Measurements from ENCODE around the gene MAMLD1.

Gene MAMLD1

GRCh38 chrX:150355913-150356312 is 7.2 kb upstream of the MAMLD1 start:
- no peak for DNase-seq

- DNase-seq: no peak
Observed at GRCh38 chrX:150357790-150358189, 5.3 kb upstream of the MAMLD1 start.

- DNase-seq: no peak
Observed at GRCh38 chrX:150358651-150359050, 4.5 kb upstream of the MAMLD1 start.

- no peak for DNase-seq
Observed at GRCh38 chrX:150360331-150360730, 2.8 kb upstream of the MAMLD1 start.

- no peak for DNase-seq
Observed at GRCh38 chrX:150361070-150361776, 1.9 kb upstream of the MAMLD1 start.

GRCh38 chrX:150361777-150362351 is 1.3 kb upstream of the MAMLD1 start:
- DNase-seq: no peak

- no peak for DNase-seq
Observed at GRCh38 chrX:150363561-150364346, 637 bp downstream of the MAMLD1 start.

GRCh38 chrX:150364347-150365050 is 1.4 kb downstream of the MAMLD1 start:
- DNase-seq: no peak

- peak; percentile 47 for DNase-seq
Observed at GRCh38 chrX:150365051-150365989, 2.2 kb downstream of the MAMLD1 start.

GRCh38 chrX:150365990-150366911 is 3.1 kb downstream of the MAMLD1 start:
- DNase-seq: no peak

GRCh38 chrX:150366951-150367545 is 3.9 kb downstream of the MAMLD1 start:
- DNase-seq: no peak

- DNase-seq: no peak
Observed at GRCh38 chrX:150370589-150371312, 7.6 kb downstream of the MAMLD1 start.

GRCh38 chrX:150371877-150372276 is 8.8 kb downstream of the MAMLD1 start:
- DNase-seq: no peak

GRCh38 chrX:150372280-150372679 is 9.2 kb downstream of the MAMLD1 start:
- DNase-seq: no peak

- no peak for DNase-seq
Observed at GRCh38 chrX:150372756-150373155, 9.6 kb downstream of the MAMLD1 start.

- no peak for DNase-seq
Observed at GRCh38 chrX:150375243-150375770, 12.2 kb downstream of the MAMLD1 start.

GRCh38 chrX:150377005-150377404 is 13.9 kb downstream of the MAMLD1 start:
- no peak for DNase-seq

GRCh38 chrX:150405006-150405405 is 41.9 kb downstream of the MAMLD1 start:
- no peak for DNase-seq

- no peak for DNase-seq
Observed at GRCh38 chrX:150405576-150405975, 42.5 kb downstream of the MAMLD1 start.

GRCh38 chrX:150406596-150406995 is 43.5 kb downstream of the MAMLD1 start:
- no peak for DNase-seq
